Omental fat pad (tissue), 4 donors: Measurements from ENCODE around the gene ZBTB45. TPM values are rescaled to one million over a fixed set of nuclear protein-coding genes. Genes with fewer than 3 reads are reported as not detected.

Experiments
- ATAC-seq: fragments of 150-250 bp; one replicate; pipeline ENCODE4 v1.9.1; 2016; ENCODE audit warnings: mild to moderate bottlenecking, moderate library complexity; ENCODE audit not compliant: low FRiP score
- DNase-seq: peaks from one replicate; pipeline ENCODE4 v3.0.0-alpha.2; 2019; ENCODE audit warnings: low spot score
- total RNA-seq, 4 donors: library from RNA; depleted of rRNA; stranded (reverse); fragments of >200 nt; gene quantifications; one replicate each; pipeline ENCODE4 v1.1.0, GENCODE V29; 2016
- TF ChIP-seq, protein P1 (sequence below), 3 donors: fragments of 450-650 bp; IDR thresholded peaks; one replicate each; pipeline ENCODE4 v1.5.1; 2016 to 2017; ENCODE audit warnings: antibody characterized with exemption in 3 of 3, mild to moderate bottlenecking in 3 of 3, moderate library complexity in 2 of 3

Gene ZBTB45
- total RNA-seq, 4 donors from 2014 or later, result 4.6 to 10.2 (median 8.4) TPM

DNA sequence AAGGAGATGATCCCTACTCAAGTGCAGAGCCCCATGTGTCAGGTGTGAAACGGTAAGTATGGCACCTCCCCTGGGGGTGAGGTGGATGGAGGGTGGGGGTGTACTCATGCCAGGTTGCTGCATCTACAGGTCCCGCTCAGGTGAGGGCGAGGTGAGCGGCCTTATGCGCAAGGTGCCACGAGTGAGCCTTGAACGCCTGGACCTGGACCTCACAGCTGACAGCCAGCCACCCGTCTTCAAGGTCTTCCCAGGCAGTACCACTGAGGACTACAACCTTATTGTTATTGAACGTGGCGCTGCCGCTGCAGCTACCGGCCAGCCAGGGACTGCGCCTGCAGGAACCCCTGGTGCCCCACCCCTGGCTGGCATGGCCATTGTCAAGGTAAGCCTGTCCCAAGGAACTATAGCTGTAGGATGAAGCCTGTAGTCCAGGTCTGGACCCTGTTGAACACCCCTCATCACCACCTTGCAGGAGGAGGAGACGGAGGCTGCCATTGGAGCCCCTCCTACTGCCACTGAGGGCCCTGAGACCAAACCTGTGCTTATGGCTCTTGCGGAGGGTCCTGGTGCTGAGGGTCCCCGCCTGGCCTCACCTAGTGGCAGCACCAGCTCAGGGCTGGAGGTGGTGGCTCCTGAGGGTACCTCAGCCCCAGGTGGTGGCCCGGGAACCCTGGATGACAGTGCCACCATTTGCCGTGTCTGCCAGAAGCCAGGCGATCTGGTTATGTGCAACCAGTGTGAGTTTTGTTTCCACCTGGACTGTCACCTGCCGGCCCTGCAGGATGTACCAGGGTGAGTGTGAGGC lies 29.5 kb upstream of the ZBTB45 start:
- DNase-seq (no peak), ATAC-seq (no peak)
- TF ChIP-seq, protein P1, sequence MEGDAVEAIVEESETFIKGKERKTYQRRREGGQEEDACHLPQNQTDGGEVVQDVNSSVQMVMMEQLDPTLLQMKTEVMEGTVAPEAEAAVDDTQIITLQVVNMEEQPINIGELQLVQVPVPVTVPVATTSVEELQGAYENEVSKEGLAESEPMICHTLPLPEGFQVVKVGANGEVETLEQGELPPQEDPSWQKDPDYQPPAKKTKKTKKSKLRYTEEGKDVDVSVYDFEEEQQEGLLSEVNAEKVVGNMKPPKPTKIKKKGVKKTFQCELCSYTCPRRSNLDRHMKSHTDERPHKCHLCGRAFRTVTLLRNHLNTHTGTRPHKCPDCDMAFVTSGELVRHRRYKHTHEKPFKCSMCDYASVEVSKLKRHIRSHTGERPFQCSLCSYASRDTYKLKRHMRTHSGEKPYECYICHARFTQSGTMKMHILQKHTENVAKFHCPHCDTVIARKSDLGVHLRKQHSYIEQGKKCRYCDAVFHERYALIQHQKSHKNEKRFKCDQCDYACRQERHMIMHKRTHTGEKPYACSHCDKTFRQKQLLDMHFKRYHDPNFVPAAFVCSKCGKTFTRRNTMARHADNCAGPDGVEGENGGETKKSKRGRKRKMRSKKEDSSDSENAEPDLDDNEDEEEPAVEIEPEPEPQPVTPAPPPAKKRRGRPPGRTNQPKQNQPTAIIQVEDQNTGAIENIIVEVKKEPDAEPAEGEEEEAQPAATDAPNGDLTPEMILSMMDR (IDR thresholded peaks at IDR 0.05), result no peak

GRCh38 chr19:58547323-58548312 lies 28.0 kb upstream of the ZBTB45 start:
- ATAC-seq, result no peak
- TF ChIP-seq, protein P1 (IDR thresholded peaks at IDR 0.05), result no peak

GRCh38 chr19:58546019-58546530 lies 26.5 kb upstream of the ZBTB45 start:
- TF ChIP-seq, protein P1 (IDR thresholded peaks at IDR 0.05), result no peak
- ATAC-seq (no peak), DNase-seq (no peak)

More at GRCh38 chr19:58547323-58548312, 28.0 kb upstream of the ZBTB45 start:
- no peak for DNase-seq

GRCh38 chr19:58545286-58546018 lies 25.8 kb upstream of the ZBTB45 start:
- ATAC-seq, result no peak
- DNase-seq, result no peak
- TF ChIP-seq, protein P1 (IDR thresholded peaks at IDR 0.05), result no peak

GRCh38 chr19:58544591-58545285 lies 25.1 kb upstream of the ZBTB45 start:
- ATAC-seq (peak; percentile 56), DNase-seq (no peak)
- TF ChIP-seq, protein P1 (IDR thresholded peaks at IDR 0.05), result no peak
